Measurements from ENCODE around the gene DCDC1. TPM values are rescaled to one million over a fixed set of nuclear protein-coding genes. Genes with fewer than 3 reads are reported as not detected.

DCDC1 gene
- total and polyA plus RNA-seq, 12 donors: 0.07 to 1.5 (median 0.29) TPM; not detected in 1

- H3K36me3 ChIP-seq (replicated peaks in 1 of 2): no peaks in the 10 kb centered on the region
- TF ChIP-seq POLR2A (IDR thresholded peaks at IDR 0.05) (no peak), CTCF (IDR thresholded peaks at IDR 0.05) (no peak)
- DNase-seq: no peak
- H3K4me3 ChIP-seq: no peak overlapping the region
- H3K9me3 ChIP-seq (replicated peaks in 1 of 3): no peaks in the 10 kb centered on the region
- no peaks in the 10 kb centered on the region for H3K27me3 ChIP-seq
- WGBS, 4 donors: 67 to 78% (median 70%) methylated on average over 6 of the region's 6 CpGs
- H3K27ac ChIP-seq: peak overlapping the region in 2 of 5 donors; percentile 61 to 78
- H3K4me1 ChIP-seq (replicated peaks in 1 of 2): peaks cover 0 to 6% of the 10 kb centered on the region in 2 donors
- intact Hi-C loops (cut with DNase I): no loop called here
These were observed 385.6 kb downstream of the DCDC1 start for GRCh38 chr11:30983776-30984441.

- no peak for TF ChIP-seq POLR2A (IDR thresholded peaks at IDR 0.05)
- TF ChIP-seq CTCF (IDR thresholded peaks at IDR 0.05): no peak
- intact Hi-C loops (cut with DNase I): no loop called here
- DNase-seq: no peak
- no peaks in the 10 kb centered on the region for H3K36me3 ChIP-seq (replicated peaks in 1 of 2)
- H3K4me1 ChIP-seq (replicated peaks in 1 of 2): peaks cover 0 to 6% of the 10 kb centered on the region in 2 donors
- no peak overlapping the region for H3K4me3 ChIP-seq
- H3K27me3 ChIP-seq: no peaks in the 10 kb centered on the region
- 91 to 93% (median 92%) methylated on average over 2 of the region's 2 CpGs for WGBS, 4 donors
- H3K27ac ChIP-seq: no peak overlapping the region
- H3K9me3 ChIP-seq (replicated peaks in 1 of 3): no peaks in the 10 kb centered on the region
These were observed 386.4 kb downstream of the DCDC1 start for GRCh38 chr11:30983143-30983542.

- Histone ChIP-seq H3K4me3 (no peak overlapping the region), H3K27ac (no peak overlapping the region), H3K27me3 (no peaks in the 10 kb centered on the region), H3K9me3 (replicated peaks in 1 of 3) (no peaks in the 10 kb centered on the region), H3K4me1 (replicated peaks in 1 of 2) (no peaks in the 10 kb centered on the region), H3K36me3 (replicated peaks in 1 of 2) (no peaks in the 10 kb centered on the region)
- intact Hi-C loops (cut with DNase I): loop anchor here in 1 of 2 donors (10.0 kb wide), 1 partner anchor 77 kb away; no protein-coding TSS in a partner anchor
- DNase-seq: no peak
- TF ChIP-seq CTCF (IDR thresholded peaks at IDR 0.05) (no peak), POLR2A (IDR thresholded peaks at IDR 0.05) (no peak)
These were observed 402.0 kb downstream of the DCDC1 start for GRCh38 chr11:30967579-30967978.

- 1 to 5% (median 2%) methylated on average over 2 of the region's 2 CpGs for WGBS, 4 donors
- Histone ChIP-seq H3K27ac (no peak overlapping the region), H3K4me3 (no peak overlapping the region), H3K27me3 (no peaks in the 10 kb centered on the region), H3K9me3 (replicated peaks in 1 of 3) (no peaks in the 10 kb centered on the region), H3K4me1 (replicated peaks in 1 of 2) (no peaks in the 10 kb centered on the region), H3K36me3 (replicated peaks in 1 of 2) (no peaks in the 10 kb centered on the region)
- no peak for TF ChIP-seq POLR2A (IDR thresholded peaks at IDR 0.05)
- peak; percentile 50 to 69 (median 66) for TF ChIP-seq CTCF (IDR thresholded peaks at IDR 0.05)
- DNase-seq: peak in 3 of 7 donors; percentile 19 to 28 (median 19)
- intact Hi-C loops (cut with DNase I): loop anchor here (5.0 to 10.0 kb wide), 2 partner anchors 82 to 84 kb away; no protein-coding TSS in a partner anchor
These were observed 409.0 kb downstream of the DCDC1 start for GRCh38 chr11:30960387-30960992.

Measured in adrenal gland (tissue), 12 donors.